Measurements from ENCODE around the gene TMEM131.

DNA sequence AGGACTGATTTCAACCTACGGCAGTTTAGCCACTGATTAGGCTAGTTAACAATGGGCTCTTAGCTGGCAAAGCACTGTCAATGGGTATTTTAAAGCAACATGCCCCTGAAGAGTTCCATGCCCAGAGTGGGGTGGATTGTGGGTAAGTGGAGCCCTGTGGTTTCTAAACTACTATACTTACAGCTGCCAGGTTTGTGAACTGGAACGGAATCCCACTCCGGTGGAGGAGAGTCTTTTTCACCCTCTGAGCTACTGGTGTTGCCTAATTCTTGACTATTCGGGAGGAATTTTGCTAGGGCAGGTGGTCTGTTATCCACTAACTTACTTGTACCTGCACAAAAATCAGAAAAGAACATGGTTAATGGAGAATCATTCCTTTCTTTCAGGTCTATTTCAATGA, 229.8 kb downstream of the TMEM131 start:
- TF ChIP-seq POLR2A (IDR thresholded peaks at IDR 0.05) (no peak), CTCF (IDR thresholded peaks at IDR 0.05) (no peak)
